ENCODE measurements around the gene HIF1AN.
A peak's percentile ranks its signal among the peaks of the same experiment; 100 is the strongest.

The HIF1AN gene

DNA sequence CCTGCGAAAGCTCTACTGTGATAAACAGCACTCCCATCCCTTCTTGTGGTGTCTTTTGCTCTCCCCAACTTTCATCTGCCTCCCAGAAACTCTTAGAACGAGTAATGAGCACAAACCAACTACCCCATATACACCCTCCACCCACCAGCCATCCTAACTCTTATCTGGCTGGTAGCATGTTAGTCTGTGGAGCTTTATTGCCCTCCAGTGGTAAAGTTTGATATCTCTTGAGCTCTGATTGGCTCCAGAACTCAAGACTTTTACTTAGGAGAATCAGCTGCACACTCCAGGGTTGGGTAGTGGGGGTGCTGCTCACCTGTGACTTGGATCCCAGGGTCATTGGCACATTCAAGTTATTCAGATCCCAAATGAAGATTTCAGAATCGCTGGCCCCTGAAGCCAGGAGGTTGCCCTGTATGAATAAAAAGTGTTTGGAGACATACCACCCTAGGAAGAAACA is 27.0 kb upstream of the HIF1AN start:
- TF ChIP-seq, protein P1, sequence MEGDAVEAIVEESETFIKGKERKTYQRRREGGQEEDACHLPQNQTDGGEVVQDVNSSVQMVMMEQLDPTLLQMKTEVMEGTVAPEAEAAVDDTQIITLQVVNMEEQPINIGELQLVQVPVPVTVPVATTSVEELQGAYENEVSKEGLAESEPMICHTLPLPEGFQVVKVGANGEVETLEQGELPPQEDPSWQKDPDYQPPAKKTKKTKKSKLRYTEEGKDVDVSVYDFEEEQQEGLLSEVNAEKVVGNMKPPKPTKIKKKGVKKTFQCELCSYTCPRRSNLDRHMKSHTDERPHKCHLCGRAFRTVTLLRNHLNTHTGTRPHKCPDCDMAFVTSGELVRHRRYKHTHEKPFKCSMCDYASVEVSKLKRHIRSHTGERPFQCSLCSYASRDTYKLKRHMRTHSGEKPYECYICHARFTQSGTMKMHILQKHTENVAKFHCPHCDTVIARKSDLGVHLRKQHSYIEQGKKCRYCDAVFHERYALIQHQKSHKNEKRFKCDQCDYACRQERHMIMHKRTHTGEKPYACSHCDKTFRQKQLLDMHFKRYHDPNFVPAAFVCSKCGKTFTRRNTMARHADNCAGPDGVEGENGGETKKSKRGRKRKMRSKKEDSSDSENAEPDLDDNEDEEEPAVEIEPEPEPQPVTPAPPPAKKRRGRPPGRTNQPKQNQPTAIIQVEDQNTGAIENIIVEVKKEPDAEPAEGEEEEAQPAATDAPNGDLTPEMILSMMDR (IDR thresholded peaks at IDR 0.05; ENCODE audit: insufficient read depth, missing control alignments) = peak; percentile 58
- no peak for DNase-seq (ENCODE audit: insufficient read length, low spot score)
- FAIRE-seq = no peak

DNA sequence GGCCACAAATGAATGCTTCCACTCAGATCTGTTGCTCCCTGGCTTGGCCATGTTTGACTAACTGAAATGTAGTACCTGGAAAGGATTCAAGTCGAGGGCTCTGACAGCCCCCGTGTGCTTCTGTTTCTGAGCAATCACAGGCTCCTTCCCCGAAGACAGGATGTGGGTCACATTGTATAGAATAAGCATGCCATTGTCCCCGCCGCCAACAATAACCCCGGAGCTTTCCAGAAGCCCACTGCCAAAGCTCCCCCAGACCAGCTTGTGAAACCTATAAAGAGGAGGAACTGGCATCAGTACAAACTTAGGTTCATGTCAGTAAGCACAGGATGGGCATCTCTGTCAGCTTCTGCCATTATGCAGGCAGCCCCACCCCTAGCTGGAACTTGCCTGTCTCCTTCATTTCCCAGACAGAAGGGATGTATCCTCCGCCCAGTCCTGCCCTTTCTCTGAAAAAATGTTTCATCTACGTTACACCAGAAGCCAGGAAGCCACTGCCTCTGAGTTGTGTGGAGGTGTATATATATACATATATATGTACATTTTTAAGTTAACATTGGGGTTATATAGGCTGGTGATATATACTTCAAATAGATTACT is 26.4 kb upstream of the HIF1AN start:
- TF ChIP-seq, protein P1 (IDR thresholded peaks at IDR 0.05; ENCODE audit: insufficient read depth, missing control alignments) = no peak
- FAIRE-seq (no peak), DNase-seq (ENCODE audit: insufficient read length, low spot score) (no peak)

- FAIRE-seq (no peak), DNase-seq (ENCODE audit: insufficient read length, low spot score) (no peak)
- TF ChIP-seq, protein P1 (IDR thresholded peaks at IDR 0.05; ENCODE audit: insufficient read depth, missing control alignments) = no peak
Observed at GRCh38 chr10:100510533-100511308, 25.0 kb upstream of the HIF1AN start.

- FAIRE-seq (no peak), DNase-seq (ENCODE audit: insufficient read length, low spot score) (no peak)
- TF ChIP-seq, protein P1 (IDR thresholded peaks at IDR 0.05; ENCODE audit: insufficient read depth, missing control alignments) = no peak
Observed at GRCh38 chr10:100515612-100516011, 20.1 kb upstream of the HIF1AN start.

GRCh38 chr10:100516847-100517246 is 18.9 kb upstream of the HIF1AN start:
- FAIRE-seq (no peak), DNase-seq (ENCODE audit: insufficient read length, low spot score) (no peak)
- TF ChIP-seq, protein P1 (IDR thresholded peaks at IDR 0.05; ENCODE audit: insufficient read depth, missing control alignments) = no peak

- FAIRE-seq (peak; percentile 85), DNase-seq (ENCODE audit: insufficient read length, low spot score) (peak; percentile 51)
- TF ChIP-seq, protein P1 (IDR thresholded peaks at IDR 0.05; ENCODE audit: insufficient read depth, missing control alignments) = peak; percentile 84
Observed at GRCh38 chr10:100518761-100519241, 16.9 kb upstream of the HIF1AN start.

Measured in D721Med (cell line).